Esophagus muscularis mucosa (tissue), 4 donors: ENCODE measurements around the gene TUSC2.

Experiments
- EP300 ChIP-seq: sonication (generic); formaldehyde crosslinking; IDR thresholded peaks from one replicate; pipeline ENCODE4 v1.6.1; 2017; ENCODE audit warnings: antibody characterized with exemption
- POLR2A ChIP-seq: fragments of 450-650 bp; IDR thresholded peaks from one replicate; pipeline ENCODE4 v1.6.1; 2017; ENCODE audit warnings: antibody characterized with exemption, moderate library complexity, mild to moderate bottlenecking, low read depth
- POLR2AphosphoS5 ChIP-seq, 2 donors: sonication (generic); formaldehyde crosslinking; IDR thresholded peaks; one replicate each; pipeline ENCODE4 v1.6.1; 2017; ENCODE audit warnings: antibody characterized with exemption in 2 of 2
- TF ChIP-seq, protein P1 (sequence below), 3 experiments: fragments of 200-600 bp in 2 of 3; fragments of 450-650 bp in 1 of 3; sonication (generic) in 2 of 3; IDR thresholded peaks; one replicate each; pipeline ENCODE4 v1.5.1; 2017 to 2019; ENCODE audit warnings: antibody characterized with exemption in 3 of 3, mild to moderate bottlenecking in 2 of 3, moderate library complexity in 1 of 3

DNA sequence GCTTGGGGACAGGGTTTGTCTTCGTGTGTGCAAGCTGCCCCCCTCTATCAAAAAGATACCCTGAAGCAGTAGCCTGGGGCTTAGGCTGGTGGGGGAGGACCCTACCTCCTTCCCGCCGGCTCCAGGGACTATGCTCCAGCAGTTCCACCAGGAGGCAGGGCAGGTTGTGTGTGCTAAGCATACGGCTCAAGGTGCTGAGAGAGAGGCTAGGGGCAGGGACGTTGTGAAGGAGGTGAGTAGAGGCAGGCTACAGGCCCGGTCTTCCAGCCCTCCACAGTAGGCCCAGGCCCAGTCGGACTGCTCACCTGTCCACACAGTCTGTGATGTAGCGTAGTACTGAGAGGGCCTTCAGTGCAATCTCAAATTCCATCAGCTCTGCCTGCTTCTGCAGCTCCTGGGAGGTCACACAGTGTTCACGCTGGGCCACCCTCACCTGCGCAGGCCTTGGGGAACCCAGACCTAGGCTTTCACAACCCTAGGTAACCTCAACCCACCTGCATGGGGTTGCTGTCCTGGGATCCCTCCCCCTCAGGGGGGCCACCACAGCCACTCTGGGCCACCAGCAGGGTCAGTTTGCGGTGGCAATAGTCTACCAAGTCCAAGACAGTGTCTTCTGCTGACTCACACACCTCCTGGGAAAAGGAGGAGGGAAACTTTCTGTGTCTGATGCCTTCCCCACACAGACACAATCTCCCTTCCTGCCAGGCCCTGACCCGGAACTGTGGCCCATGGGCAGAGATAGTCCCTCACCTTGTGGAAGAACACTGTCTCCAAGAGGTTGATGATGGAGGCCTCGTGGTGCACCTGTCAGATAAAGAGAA lies 15.0 kb upstream of the TUSC2 start:
- TF ChIP-seq, protein P1, sequence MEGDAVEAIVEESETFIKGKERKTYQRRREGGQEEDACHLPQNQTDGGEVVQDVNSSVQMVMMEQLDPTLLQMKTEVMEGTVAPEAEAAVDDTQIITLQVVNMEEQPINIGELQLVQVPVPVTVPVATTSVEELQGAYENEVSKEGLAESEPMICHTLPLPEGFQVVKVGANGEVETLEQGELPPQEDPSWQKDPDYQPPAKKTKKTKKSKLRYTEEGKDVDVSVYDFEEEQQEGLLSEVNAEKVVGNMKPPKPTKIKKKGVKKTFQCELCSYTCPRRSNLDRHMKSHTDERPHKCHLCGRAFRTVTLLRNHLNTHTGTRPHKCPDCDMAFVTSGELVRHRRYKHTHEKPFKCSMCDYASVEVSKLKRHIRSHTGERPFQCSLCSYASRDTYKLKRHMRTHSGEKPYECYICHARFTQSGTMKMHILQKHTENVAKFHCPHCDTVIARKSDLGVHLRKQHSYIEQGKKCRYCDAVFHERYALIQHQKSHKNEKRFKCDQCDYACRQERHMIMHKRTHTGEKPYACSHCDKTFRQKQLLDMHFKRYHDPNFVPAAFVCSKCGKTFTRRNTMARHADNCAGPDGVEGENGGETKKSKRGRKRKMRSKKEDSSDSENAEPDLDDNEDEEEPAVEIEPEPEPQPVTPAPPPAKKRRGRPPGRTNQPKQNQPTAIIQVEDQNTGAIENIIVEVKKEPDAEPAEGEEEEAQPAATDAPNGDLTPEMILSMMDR (IDR thresholded peaks at IDR 0.05): no peak
- TF ChIP-seq POLR2AphosphoS5 (IDR thresholded peaks at IDR 0.05) (no peak), EP300 (no peak), POLR2A (no peak)
